Liver (tissue), 3 donors: ENCODE measurements around the gene CDC42EP1.

Experiments
- CTCF ChIP-seq: fragments of 150-350 bp; IDR thresholded peaks from 2 replicates; pipeline ENCODE4 v1.5.1; 2017; ENCODE audit warnings: improper control_type of control experiment, low read depth, low read length; ENCODE audit not compliant: missing input control
- FOXA1 ChIP-seq: IDR thresholded peaks from 2 replicates; pipeline ENCODE4 v1.6.1; 2016; ENCODE audit warnings: antibody characterized with exemption
- GABPA ChIP-seq, 2 donors: IDR thresholded peaks in 1 of 2; conservative IDR thresholded peaks in 1 of 2; 2 replicates each; pipeline ENCODE4 v1.6.1; 2016; ENCODE audit warnings: antibody characterized with exemption in 2 of 2, mild to moderate bottlenecking in 1 of 2, moderate library complexity in 1 of 2
- HNF4G ChIP-seq: IDR thresholded peaks from 2 replicates; pipeline ENCODE4 v1.6.1; 2016; ENCODE audit warnings: antibody characterized with exemption
- JUND ChIP-seq, 2 donors: IDR thresholded peaks; 2 replicates each; pipeline ENCODE4 v1.6.1; 2016; ENCODE audit warnings: antibody characterized with exemption in 2 of 2
- RAD21 ChIP-seq, 2 donors: IDR thresholded peaks; 2 replicates each; pipeline ENCODE4 v1.6.1; 2016; ENCODE audit warnings: antibody characterized with exemption in 2 of 2, mild to moderate bottlenecking in 2 of 2
- REST ChIP-seq: IDR thresholded peaks from 2 replicates; pipeline ENCODE4 v1.6.1; 2016; ENCODE audit warnings: antibody characterized with exemption, mild to moderate bottlenecking
- SP1 ChIP-seq: IDR thresholded peaks from 2 replicates; pipeline ENCODE4 v1.6.1; 2018; ENCODE audit warnings: antibody characterized with exemption, mild to moderate bottlenecking
- YY1 ChIP-seq: IDR thresholded peaks from 2 replicates; pipeline ENCODE4 v1.6.1; 2016; ENCODE audit warnings: antibody characterized with exemption, mild to moderate bottlenecking
- donor health status: healthy.
- donor health status: healthy.

GRCh38 chr22:37518509-37519267, 41.6 kb upstream of the CDC42EP1 start:
- TF ChIP-seq HNF4G (no peak), RAD21 (IDR thresholded peaks at IDR 0.05) (no peak), YY1 (no peak), CTCF (no peak), JUND (IDR thresholded peaks at IDR 0.05) (no peak), GABPA (IDR thresholded peaks at IDR 0.05 in 1 of 2, conservative IDR thresholded peaks at IDR 0.05 in 1 of 2) (no peak), SP1 (no peak), FOXA1 (no peak), REST (no peak)
